ENCODE results near the gene APOL4. TPM values are rescaled to one million over a fixed set of nuclear protein-coding genes. Genes with fewer than 3 reads are reported as not detected.

Gene APOL4
- total and polyA plus RNA-seq, 2 of the 4 experiments (the other 2 are of a cell fraction), result 0.07 TPM; not detected in 1

DNA sequence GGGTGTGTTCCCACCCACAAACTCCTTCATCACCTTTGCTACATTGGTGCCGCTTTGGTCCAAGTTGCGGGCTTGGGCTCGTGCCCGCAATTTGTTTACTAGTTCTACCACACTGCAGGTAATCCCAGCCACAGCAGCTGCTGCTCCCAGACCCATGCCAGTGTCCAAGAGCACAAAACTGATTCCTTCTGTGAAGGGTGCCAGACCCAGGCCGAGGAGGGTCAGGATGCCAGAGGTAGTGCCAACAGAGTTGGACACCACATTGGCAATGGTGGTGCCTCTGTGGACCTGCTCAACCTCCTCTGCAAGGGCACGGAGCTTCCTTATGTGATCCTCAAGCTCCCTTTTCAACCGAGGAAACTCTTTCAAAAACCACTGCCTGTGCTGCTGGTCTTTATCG is 26.2 kb upstream of the APOL4 start:
- Histone ChIP-seq H3K4me3 (ENCODE audit: insufficient read depth, low read depth, low read length) (no peak overlapping the region), H3K9me3 (ENCODE audit: control insufficient read depth, insufficient read depth, low read length) (no peaks in the 10 kb centered on the region), H2AK5ac (ENCODE audit: low read depth, low read length) (no peak overlapping the region), H2BK20ac (ENCODE audit: low read depth, low read length) (no peak overlapping the region), H2AFZ (replicated peaks; ENCODE audit: low read length, poor library complexity) (peak overlapping the region; percentile 27), H3K9me1 (ENCODE audit: insufficient read depth, low read length) (0 out of 2 replicates have a peak, but pooled peaks cover 2% of the 10 kb centered on the region), H4K8ac (ENCODE audit: low read depth in 2 of 2, low read length in 2 of 2) (no peak overlapping the region), H3K27me3 (ENCODE audit: control insufficient read depth, insufficient read depth, low read length) (no peaks in the 10 kb centered on the region), H3K56ac (ENCODE audit: extremely low read depth, insufficient read depth, low read length) (no peak overlapping the region), H3K4me2 (ENCODE audit: low read depth, low read length) (no peak overlapping the region), H2BK120ac (ENCODE audit: low read depth, low read length) (no peak overlapping the region), H3K79me1 (ENCODE audit: low read depth in 1 of 2, low read length in 2 of 2) (no peaks in the 10 kb centered on the region), H2BK15ac (ENCODE audit: low read depth, low read length) (no peak overlapping the region), H3K14ac (replicated peaks; ENCODE audit: low read depth, low read length) (no peak overlapping the region), H2BK5ac (ENCODE audit: low read depth, low read length, poor library complexity, severe bottlenecking) (no peak overlapping the region), H3K18ac (ENCODE audit: low read depth, low read length) (no peak overlapping the region), H3K4me1 (ENCODE audit: control insufficient read depth, insufficient read depth, low read length) (no peaks in the 10 kb centered on the region), H4K20me1 (ENCODE audit: insufficient read depth, low read length) (no peaks in the 10 kb centered on the region), H3K4ac (ENCODE audit: low read depth, low read length) (no peak overlapping the region), H3K36me3 (ENCODE audit: control insufficient read depth, insufficient read depth, low read length) (peaks cover 33% of the 10 kb centered on the region), H4K5ac (ENCODE audit: low read depth, low read length) (no peak overlapping the region), H3K27ac (ENCODE audit: insufficient read depth, low read length) (no peak overlapping the region), H3K9ac (ENCODE audit: low read depth, low read length) (no peak overlapping the region), H3K23ac (ENCODE audit: low read depth, low read length) (no peak overlapping the region), H4K91ac (ENCODE audit: insufficient read depth, low read depth, low read length) (no peak overlapping the region), H2AK9ac (replicated peaks; ENCODE audit: low read depth, low read length, poor library complexity) (no peak overlapping the region)
- no TSS peak for BruUV-seq (replicated peaks)
- intact Hi-C loops (cut with micrococcal nuclease), result no loop called here
- CTCF ChIA-PET, result no interaction called here
- 96% methylated on average over 6 of the region's 8 CpGs; no CpG with 5 or more reads in 1 of the 2 experiments for WGBS, 2 experiments (ENCODE audit: extremely low coverage in 2 of 2, insufficient read length in 1 of 2)
- TF ChIP-seq RAD21 (IDR thresholded peaks at IDR 0.05; ENCODE audit: low read length) (no peak), NFE2L2 (IDR thresholded peaks at IDR 0.05; ENCODE audit: low read depth, low read length) (no peak), MAFK (IDR thresholded peaks at IDR 0.05; ENCODE audit: low read depth, low read length) (no peak), CHD1 (IDR thresholded peaks at IDR 0.05; ENCODE audit: low read depth, low read length) (no peak), RFX5 (IDR thresholded peaks at IDR 0.05; ENCODE audit: low read depth, low read length) (no peak), POLR2A (IDR thresholded peaks at IDR 0.05; ENCODE audit: low read depth, low read length) (no peak), FOS (IDR thresholded peaks at IDR 0.05; ENCODE audit: low read depth, low read length) (no peak), BHLHE40 (IDR thresholded peaks at IDR 0.05; ENCODE audit: low read depth, low read length) (no peak), CEBPB (IDR thresholded peaks at IDR 0.05; ENCODE audit: low read depth, low read length) (no peak), RCOR1 (IDR thresholded peaks at IDR 0.05; ENCODE audit: insufficient replicate concordance, low read length) (no peak), MAZ (IDR thresholded peaks at IDR 0.05; ENCODE audit: borderline replicate concordance, low read depth, low read length) (no peak), SMC3 (IDR thresholded peaks at IDR 0.05; ENCODE audit: low read depth, low read length) (no peak), MXI1 (IDR thresholded peaks at IDR 0.05; ENCODE audit: borderline replicate concordance, low read depth, low read length) (no peak)
- TF ChIP-seq, protein P1, sequence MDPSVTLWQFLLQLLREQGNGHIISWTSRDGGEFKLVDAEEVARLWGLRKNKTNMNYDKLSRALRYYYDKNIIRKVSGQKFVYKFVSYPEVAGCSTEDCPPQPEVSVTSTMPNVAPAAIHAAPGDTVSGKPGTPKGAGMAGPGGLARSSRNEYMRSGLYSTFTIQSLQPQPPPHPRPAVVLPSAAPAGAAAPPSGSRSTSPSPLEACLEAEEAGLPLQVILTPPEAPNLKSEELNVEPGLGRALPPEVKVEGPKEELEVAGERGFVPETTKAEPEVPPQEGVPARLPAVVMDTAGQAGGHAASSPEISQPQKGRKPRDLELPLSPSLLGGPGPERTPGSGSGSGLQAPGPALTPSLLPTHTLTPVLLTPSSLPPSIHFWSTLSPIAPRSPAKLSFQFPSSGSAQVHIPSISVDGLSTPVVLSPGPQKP (IDR thresholded peaks at IDR 0.05; ENCODE audit: borderline replicate concordance, low read depth, low read length), result no peak
- TF ChIP-seq, protein P2, sequence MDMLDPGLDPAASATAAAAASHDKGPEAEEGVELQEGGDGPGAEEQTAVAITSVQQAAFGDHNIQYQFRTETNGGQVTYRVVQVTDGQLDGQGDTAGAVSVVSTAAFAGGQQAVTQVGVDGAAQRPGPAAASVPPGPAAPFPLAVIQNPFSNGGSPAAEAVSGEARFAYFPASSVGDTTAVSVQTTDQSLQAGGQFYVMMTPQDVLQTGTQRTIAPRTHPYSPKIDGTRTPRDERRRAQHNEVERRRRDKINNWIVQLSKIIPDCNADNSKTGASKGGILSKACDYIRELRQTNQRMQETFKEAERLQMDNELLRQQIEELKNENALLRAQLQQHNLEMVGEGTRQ (IDR thresholded peaks at IDR 0.05; ENCODE audit: low read depth, low read length), result no peak
- TF ChIP-seq, protein P3, sequence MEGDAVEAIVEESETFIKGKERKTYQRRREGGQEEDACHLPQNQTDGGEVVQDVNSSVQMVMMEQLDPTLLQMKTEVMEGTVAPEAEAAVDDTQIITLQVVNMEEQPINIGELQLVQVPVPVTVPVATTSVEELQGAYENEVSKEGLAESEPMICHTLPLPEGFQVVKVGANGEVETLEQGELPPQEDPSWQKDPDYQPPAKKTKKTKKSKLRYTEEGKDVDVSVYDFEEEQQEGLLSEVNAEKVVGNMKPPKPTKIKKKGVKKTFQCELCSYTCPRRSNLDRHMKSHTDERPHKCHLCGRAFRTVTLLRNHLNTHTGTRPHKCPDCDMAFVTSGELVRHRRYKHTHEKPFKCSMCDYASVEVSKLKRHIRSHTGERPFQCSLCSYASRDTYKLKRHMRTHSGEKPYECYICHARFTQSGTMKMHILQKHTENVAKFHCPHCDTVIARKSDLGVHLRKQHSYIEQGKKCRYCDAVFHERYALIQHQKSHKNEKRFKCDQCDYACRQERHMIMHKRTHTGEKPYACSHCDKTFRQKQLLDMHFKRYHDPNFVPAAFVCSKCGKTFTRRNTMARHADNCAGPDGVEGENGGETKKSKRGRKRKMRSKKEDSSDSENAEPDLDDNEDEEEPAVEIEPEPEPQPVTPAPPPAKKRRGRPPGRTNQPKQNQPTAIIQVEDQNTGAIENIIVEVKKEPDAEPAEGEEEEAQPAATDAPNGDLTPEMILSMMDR (conservative IDR thresholded peaks at IDR 0.05; ENCODE audit: low read depth, low read length), result no peak
- dilution Hi-C loops (cut with HindIII; ENCODE audit: low sequenced_read_pairs, unreplicated experiment), result no loop called here
- in situ Hi-C loops (cut with MboI; ENCODE audit: low sequenced_read_pairs), result no loop called here
- POLR2A ChIA-PET (ENCODE audit: unreplicated experiment), result no interaction called here
- ATAC-seq (ENCODE audit: low read depth) (no peak), DNase-seq (no peak)
